SJSA1 (cell line): Measurements from ENCODE around the gene CACNA1E. TPM values are rescaled to one million over a fixed set of nuclear protein-coding genes. Genes with fewer than 3 reads are reported as not detected.

Experiments
- DNase-seq, 2 experiments: peaks; one replicate each; pipeline ENCODE4 v3.0.0-alpha.2; 2015 to 2020; ENCODE audit warnings: low spot score in 2 of 2, low read depth in 1 of 2
- H3K27ac ChIP-seq: fragments of 250-450 bp; sonication (Bioruptor Pico); 2 replicates; pipeline ENCODE4 v1.5.1; 2020; ENCODE audit warnings: mild to moderate bottlenecking, moderate library complexity
- H3K27me3 ChIP-seq: fragments of 250-450 bp; sonication (Bioruptor Pico); replicated peaks from 2 replicates; pipeline ENCODE4 v1.5.1; 2020; ENCODE audit warnings: mild to moderate bottlenecking, moderate library complexity
- H3K36me3 ChIP-seq: fragments of 250-450 bp; sonication (Bioruptor Pico); 2 replicates; pipeline ENCODE4 v1.5.1; 2020; ENCODE audit warnings: mild to moderate bottlenecking
- H3K4me1 ChIP-seq: fragments of 250-450 bp; sonication (Bioruptor Pico); replicated peaks from 2 replicates; pipeline ENCODE4 v1.6.1; 2021; ENCODE audit warnings: mild to moderate bottlenecking
- H3K4me3 ChIP-seq: fragments of 250-450 bp; sonication (Bioruptor Pico); 2 replicates; pipeline ENCODE4 v1.5.1; 2020; ENCODE audit warnings: mild to moderate bottlenecking
- H3K9me3 ChIP-seq: fragments of 250-450 bp; sonication (Bioruptor Pico); replicated peaks from 2 replicates; pipeline ENCODE4 v1.5.1; 2020; ENCODE audit warnings: mild to moderate bottlenecking
- total RNA-seq: library from RNA; depleted of rRNA; stranded (reverse); fragments of >200 nt; shearing (Covaris generic); gene quantifications from 2 replicates; pipeline ENCODE4 v1.2.3, GENCODE V29; 2014

The CACNA1E gene
- total RNA-seq, 1 experiment from 2014 or later, result not detected

DNA sequence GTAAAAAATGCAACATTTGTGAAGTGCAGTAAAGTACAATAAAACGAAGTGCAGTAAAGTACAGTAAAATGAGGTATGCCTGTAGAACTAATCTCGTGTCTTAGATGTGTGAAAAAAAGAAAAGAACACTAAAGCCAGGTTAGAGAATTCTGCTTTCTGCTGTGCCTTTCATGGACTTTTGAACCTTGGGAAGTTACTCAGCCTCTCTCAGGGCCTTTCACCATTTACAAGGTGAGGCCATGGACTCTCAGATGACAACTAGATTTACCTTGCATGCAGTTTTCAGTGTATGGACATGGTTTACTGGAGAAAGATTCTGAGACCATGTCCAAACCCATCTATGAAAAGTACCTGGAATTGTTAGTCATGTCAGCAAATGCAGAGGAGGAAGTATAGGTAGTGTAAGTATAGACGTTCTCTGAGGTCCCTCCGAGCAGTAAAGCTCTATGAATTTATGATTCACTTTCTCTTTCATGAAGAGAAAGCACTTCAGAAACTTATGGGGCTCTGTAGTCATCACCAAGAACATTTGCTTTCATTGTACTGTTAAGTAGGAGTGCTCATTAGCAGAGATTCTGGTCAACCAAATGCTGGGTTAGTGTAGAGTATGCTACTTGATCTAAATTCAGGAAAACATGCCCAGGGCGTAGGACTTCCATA, 143.1 kb downstream of the CACNA1E start:
- no peaks in the 10 kb centered on the region for H3K4me1 ChIP-seq
- no peak for DNase-seq
- no peaks in the 10 kb centered on the region; the same call in 1 of the 2 replicates for H3K27me3 ChIP-seq
- H3K36me3 ChIP-seq, result no peaks in the 10 kb centered on the region
- H3K4me3 ChIP-seq, result no peak overlapping the region
- H3K9me3 ChIP-seq, result no peaks in the 10 kb centered on the region
- no peak overlapping the region for H3K27ac ChIP-seq

GRCh38 chr1:181630398-181630797, 147.1 kb downstream of the CACNA1E start:
- Histone ChIP-seq H3K36me3 (no peaks in the 10 kb centered on the region), H3K27me3 (no peaks in the 10 kb centered on the region; the same call in 1 of the 2 replicates), H3K4me3 (no peak overlapping the region), H3K4me1 (no peaks in the 10 kb centered on the region), H3K27ac (no peak overlapping the region), H3K9me3 (no peaks in the 10 kb centered on the region)
- no peak for DNase-seq

DNA sequence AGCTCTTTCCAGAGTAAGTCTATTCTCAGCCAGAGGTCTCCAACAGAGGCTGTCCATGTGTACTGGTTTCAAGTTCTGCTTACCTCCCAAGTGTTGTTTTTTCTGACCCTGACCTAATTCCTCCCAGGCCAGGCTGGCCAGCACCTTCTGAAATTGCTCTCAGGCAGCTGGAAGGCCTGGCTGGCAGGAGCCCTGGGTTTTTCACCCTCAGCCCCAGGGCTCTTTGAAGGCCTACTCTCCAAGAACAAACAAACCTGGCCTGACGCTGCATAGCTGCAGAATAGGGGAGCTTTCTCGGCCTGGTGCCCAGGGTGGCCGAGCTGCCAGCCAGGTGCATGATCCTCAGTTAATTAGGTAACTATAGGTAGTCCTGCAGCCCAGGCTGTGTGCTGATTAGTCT, 147.5 kb downstream of the CACNA1E start:
- Histone ChIP-seq H3K36me3 (no peaks in the 10 kb centered on the region), H3K27ac (no peak overlapping the region), H3K9me3 (no peaks in the 10 kb centered on the region), H3K27me3 (no peaks in the 10 kb centered on the region; the same call in 1 of the 2 replicates), H3K4me3 (no peak overlapping the region), H3K4me1 (no peaks in the 10 kb centered on the region)
- DNase-seq, result no peak

DNA sequence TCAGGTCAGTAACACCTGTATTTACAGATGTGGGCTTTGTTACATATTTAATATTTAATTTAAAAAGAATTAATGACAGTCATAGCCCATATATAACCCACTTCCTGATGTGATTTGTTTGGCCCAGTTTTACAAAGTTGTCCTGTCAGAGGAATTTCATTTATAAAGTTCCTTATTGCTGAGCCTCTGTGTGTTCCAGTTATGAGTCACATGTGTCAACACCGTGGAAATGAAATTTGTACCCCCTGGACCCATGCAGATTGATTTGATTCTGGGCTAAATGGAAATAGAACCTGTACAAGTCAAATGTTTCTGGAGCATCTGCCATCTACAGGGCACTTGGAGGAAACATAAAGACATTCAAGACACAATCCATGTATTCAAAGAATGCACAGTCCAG, 149.2 kb downstream of the CACNA1E start:
- no peak for DNase-seq
- H3K4me3 ChIP-seq, result no peak overlapping the region
- H3K27ac ChIP-seq, result no peak overlapping the region
- H3K36me3 ChIP-seq, result no peaks in the 10 kb centered on the region
- H3K27me3 ChIP-seq, result no peaks in the 10 kb centered on the region
- H3K9me3 ChIP-seq, result no peaks in the 10 kb centered on the region
- H3K4me1 ChIP-seq, result no peaks in the 10 kb centered on the region

- Histone ChIP-seq H3K4me1 (no peaks in the 10 kb centered on the region), H3K9me3 (no peaks in the 10 kb centered on the region), H3K27me3 (no peaks in the 10 kb centered on the region), H3K27ac (no peak overlapping the region), H3K4me3 (no peak overlapping the region), H3K36me3 (no peaks in the 10 kb centered on the region)
- no peak for DNase-seq
Measured at GRCh38 chr1:181632960-181633359, 149.6 kb downstream of the CACNA1E start.

- H3K27me3 ChIP-seq, result no peaks in the 10 kb centered on the region
- H3K4me3 ChIP-seq, result no peak overlapping the region
- no peak overlapping the region for H3K27ac ChIP-seq
- no peak for DNase-seq
- H3K4me1 ChIP-seq, result no peaks in the 10 kb centered on the region
- no peaks in the 10 kb centered on the region for H3K9me3 ChIP-seq
- H3K36me3 ChIP-seq, result no peaks in the 10 kb centered on the region
Measured at GRCh38 chr1:181635110-181635509, 151.8 kb downstream of the CACNA1E start.

DNA sequence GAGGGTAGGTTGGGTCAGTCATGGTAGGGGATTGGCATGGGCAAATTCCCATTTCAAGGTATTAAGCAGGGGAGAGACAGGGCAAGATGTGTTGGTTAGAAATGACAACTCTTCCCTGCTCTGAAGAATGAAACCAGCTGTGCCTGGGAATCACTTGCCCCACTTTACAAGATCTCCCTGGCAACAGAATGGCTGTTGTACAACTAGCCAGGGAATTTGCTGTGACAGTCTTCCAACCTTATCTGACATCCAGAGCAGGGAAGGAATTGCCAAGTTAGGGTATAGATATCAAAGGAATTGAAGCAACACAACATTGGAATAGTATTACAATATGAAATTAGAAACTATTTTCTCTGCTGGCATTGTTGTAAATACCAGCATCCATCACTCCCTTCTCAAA, 154.7 kb downstream of the CACNA1E start:
- no peaks in the 10 kb centered on the region for H3K36me3 ChIP-seq

DNA sequence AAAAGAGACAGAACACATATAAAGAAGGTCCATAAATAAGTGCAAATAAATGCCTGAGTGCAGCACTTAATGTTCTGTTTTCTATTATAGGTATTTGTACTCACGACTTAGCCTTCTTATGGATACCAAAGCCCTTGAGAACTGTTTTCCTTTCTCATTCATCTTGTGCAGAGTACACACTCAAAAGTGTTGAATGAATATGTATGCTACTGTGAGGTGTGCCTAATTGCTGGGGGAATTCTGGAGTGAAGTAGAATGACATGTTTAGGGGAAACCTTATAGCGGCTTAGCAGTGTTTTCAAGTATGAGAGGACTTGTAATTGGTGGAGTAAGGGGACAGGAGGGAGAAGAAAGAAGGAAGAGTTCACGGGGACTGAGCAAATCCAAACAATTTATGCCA, 157.6 kb downstream of the CACNA1E start:
- H3K4me1 ChIP-seq, result no peaks in the 10 kb centered on the region
- H3K4me3 ChIP-seq, result no peak overlapping the region
- no peaks in the 10 kb centered on the region for H3K36me3 ChIP-seq
- no peak overlapping the region for H3K27ac ChIP-seq
- no peak for DNase-seq
- H3K9me3 ChIP-seq, result no peaks in the 10 kb centered on the region
- H3K27me3 ChIP-seq, result no peaks in the 10 kb centered on the region

More for the DNA sequence above, 154.7 kb downstream of the CACNA1E start:
- Histone ChIP-seq H3K27ac (no peak overlapping the region), H3K4me1 (no peaks in the 10 kb centered on the region), H3K27me3 (no peaks in the 10 kb centered on the region), H3K9me3 (no peaks in the 10 kb centered on the region), H3K4me3 (no peak overlapping the region)
- no peak for DNase-seq

DNA sequence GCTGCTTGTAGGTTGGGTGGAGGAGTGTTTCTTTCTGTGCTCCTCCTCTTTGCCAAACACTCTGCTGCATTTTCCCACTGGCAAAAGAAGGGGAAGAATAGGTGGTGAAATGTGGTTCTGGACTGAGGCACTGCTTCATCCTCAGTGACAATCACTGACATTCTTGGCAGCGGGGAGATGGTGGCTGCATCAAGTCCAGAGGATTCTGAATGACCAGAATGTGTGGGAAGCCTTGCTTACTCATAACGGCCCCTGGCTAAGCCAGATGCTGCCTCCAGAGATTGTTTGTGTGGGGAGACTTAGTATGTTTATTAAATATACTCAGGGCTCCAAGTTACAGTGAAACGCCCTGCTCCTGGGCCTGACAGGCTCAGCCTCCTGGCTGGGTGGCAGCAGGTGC, 160.3 kb downstream of the CACNA1E start:
- Histone ChIP-seq H3K4me3 (no peak overlapping the region), H3K27me3 (no peaks in the 10 kb centered on the region), H3K9me3 (no peaks in the 10 kb centered on the region), H3K4me1 (no peaks in the 10 kb centered on the region), H3K27ac (no peak overlapping the region), H3K36me3 (no peaks in the 10 kb centered on the region)
- DNase-seq, result no peak

DNA sequence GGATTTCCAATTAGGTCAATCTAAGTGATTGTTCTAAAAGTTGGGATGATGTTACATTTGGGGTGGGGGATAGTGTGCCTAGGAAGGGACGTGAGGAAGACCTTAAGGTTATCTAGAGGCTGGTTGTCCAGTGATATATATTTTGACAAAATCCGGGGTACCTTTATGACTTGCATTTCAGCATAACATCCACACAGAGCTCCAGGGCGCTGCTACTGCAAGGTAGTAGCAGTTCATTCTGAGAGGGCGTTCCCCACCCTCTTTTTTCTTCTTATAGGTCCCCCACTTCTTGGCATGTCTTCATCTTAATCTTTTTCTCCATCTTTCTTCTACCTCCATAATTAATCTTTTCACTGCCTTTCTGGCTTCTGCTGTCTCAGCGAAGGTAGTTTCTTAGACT, 161.9 kb downstream of the CACNA1E start:
- no peaks in the 10 kb centered on the region for H3K27me3 ChIP-seq
- H3K27ac ChIP-seq, result no peak overlapping the region
- H3K9me3 ChIP-seq, result no peaks in the 10 kb centered on the region
- no peak for DNase-seq
- H3K4me3 ChIP-seq, result no peak overlapping the region
- no peaks in the 10 kb centered on the region for H3K36me3 ChIP-seq
- no peaks in the 10 kb centered on the region for H3K4me1 ChIP-seq

DNA sequence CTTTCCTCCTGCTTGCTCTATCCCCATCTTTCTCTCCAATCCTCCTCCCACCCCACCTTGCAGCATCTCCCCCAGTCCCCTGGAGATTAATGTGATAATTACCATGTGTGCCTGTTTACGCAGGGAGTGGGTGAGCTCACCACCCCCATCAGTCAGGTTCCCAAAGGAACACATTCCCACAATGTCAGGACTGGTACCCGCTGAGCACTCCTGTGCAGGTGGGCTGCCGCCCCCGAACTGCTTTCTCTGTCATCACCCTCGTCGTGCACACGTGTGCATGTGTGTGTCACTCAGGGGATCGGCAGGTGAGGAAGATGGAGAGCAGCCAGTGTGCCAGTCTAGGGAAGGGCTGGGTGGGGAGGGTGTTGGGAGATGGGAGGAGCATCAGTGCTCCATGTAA, 163.4 kb downstream of the CACNA1E start:
- no peak overlapping the region for H3K27ac ChIP-seq
- H3K4me3 ChIP-seq, result no peak overlapping the region
- H3K36me3 ChIP-seq, result no peaks in the 10 kb centered on the region
- no peaks in the 10 kb centered on the region for H3K4me1 ChIP-seq
- H3K27me3 ChIP-seq, result no peaks in the 10 kb centered on the region
- no peak for DNase-seq
- no peaks in the 10 kb centered on the region for H3K9me3 ChIP-seq

- Histone ChIP-seq H3K27ac (no peak overlapping the region), H3K9me3 (no peaks in the 10 kb centered on the region), H3K4me3 (no peak overlapping the region), H3K36me3 (no peaks in the 10 kb centered on the region), H3K4me1 (no peaks in the 10 kb centered on the region), H3K27me3 (no peaks in the 10 kb centered on the region)
- DNase-seq, result peak in 1 of 2 experiments; percentile 4
Measured at GRCh38 chr1:181647314-181648035, 164.2 kb downstream of the CACNA1E start.

DNA sequence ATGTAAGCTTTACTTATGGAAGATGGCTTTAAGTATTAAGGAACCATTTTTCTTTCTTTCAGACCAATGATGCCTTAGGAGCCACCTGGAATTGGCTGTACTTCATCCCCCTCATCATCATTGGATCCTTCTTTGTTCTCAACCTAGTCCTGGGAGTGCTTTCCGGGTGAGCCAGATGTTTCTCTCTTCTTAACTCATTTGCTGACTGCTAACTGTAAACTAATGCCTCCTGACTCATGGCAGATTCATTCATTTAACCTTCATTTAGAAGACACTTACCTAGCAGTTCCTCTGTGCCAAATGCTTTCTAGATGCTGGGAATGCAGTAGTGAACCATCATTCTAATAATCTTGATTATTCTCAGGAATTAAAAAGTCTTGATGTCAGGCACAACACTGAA, 168.0 kb downstream of the CACNA1E start:
- no peaks in the 10 kb centered on the region for H3K4me1 ChIP-seq
- H3K27ac ChIP-seq, result no peak overlapping the region
- no peaks in the 10 kb centered on the region for H3K27me3 ChIP-seq
- no peaks in the 10 kb centered on the region for H3K36me3 ChIP-seq
- DNase-seq, result no peak
- no peak overlapping the region for H3K4me3 ChIP-seq
- H3K9me3 ChIP-seq, result no peaks in the 10 kb centered on the region

DNA sequence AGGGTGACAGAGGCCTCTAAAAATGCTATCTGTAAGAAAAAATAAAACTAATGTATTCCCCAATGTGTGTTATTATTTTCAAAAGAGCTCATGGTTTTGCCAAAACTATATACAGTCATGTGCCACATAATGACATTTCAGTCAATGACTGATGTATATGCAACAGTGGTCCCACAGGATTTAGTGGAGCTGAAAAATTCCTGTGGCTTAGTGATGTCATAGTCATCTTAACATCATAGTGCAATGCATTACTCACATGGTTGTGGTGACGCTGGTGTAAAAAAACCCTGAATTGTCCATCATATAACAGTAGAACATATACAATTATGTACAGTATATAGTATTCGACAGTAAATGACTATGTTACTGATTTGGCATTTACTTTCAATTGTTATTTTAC, 172.4 kb downstream of the CACNA1E start:
- H3K4me3 ChIP-seq, result no peak overlapping the region
- no peaks in the 10 kb centered on the region for H3K4me1 ChIP-seq
- H3K27ac ChIP-seq, result no peak overlapping the region
- no peaks in the 10 kb centered on the region for H3K27me3 ChIP-seq
- H3K36me3 ChIP-seq, result no peaks in the 10 kb centered on the region
- no peak for DNase-seq
- no peaks in the 10 kb centered on the region for H3K9me3 ChIP-seq
